ENCODE data around the gene CCDC57. TPM values are rescaled to one million over a fixed set of nuclear protein-coding genes. Genes with fewer than 3 reads are reported as not detected.

CCDC57 gene
- total and polyA plus RNA-seq, 9 of the 15 experiments (the other 6 are each of a cell fraction or from before 2014, with no cell fraction given), result 0.83 to 36.2 (median 13.6) TPM

DNA sequence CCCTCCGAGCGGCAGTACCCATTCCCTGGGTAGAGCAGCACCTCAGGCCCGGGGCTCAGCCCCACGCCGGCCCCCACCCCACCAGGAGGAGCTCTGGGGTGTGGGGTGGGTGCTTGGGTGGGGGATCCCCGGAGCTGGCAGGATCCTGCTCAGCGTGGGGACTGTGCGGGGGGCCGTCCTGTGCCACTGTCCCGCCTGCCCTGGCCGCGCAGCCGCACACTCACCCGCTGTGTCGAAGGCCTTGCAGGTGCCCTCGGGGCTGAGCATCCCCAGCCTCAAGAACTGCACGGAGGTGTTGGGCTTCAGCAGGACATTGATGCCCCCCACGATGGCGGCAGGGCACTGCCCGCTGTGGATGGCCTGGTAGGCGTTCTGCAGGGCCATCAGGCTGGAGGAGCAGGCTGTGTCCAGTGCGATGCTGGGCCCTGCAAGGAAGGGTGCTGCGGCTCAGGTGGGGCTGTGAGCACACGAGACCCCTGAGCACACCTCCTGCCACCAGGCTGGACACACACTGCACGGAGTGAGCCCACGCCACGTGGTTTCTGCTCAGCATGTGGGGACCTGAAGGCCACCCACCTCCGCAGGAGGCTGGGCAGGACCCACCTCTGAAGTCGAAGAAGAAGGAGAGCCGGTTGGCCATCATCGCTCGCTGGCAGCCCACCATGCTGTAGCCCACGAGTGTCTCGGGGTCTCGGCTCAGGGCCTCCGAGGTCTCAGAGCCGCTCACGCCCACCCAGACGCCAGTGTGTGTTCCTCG, 119.5 kb downstream of the CCDC57 start (continued):
- no peak for TF ChIP-seq ZBTB40 (IDR thresholded peaks at IDR 0.05)
- TF ChIP-seq ZBTB40 (CRISPR knock-in tag; IDR thresholded peaks at IDR 0.05), result no peak
